Kidney epithelial cell (primary cell): ENCODE data around the gene HDAC7. TPM values are rescaled to one million over a fixed set of nuclear protein-coding genes. Genes with fewer than 3 reads are reported as not detected.

Experiments used
- DNase-seq: peaks from one replicate; pipeline ENCODE4 v3.0.0-alpha.2; 2010; ENCODE audit warnings: low read depth
- H3K27me3 ChIP-seq: 2 replicates; pipeline ENCODE4 v1.6.0; 2011; ENCODE audit warnings: low read length; ENCODE audit not compliant: control insufficient read depth, insufficient read depth
- H3K36me3 ChIP-seq: 2 replicates; pipeline ENCODE4 v1.5.1; 2011; ENCODE audit warnings: low read length; ENCODE audit not compliant: control insufficient read depth, insufficient read depth
- H3K4me3 ChIP-seq: 2 replicates; pipeline ENCODE4 v1.5.1; 2011; ENCODE audit warnings: low read depth, mild to moderate bottlenecking, control low read depth, low read length
- total RNA-seq: library from RNA; depleted of rRNA; stranded (reverse); fragments of >200 nt; gene quantifications from 2 replicates; pipeline ENCODE4 v1.2.3, GENCODE V29; 2015
- TF ChIP-seq, protein P1 (sequence below): IDR thresholded peaks from 2 replicates; pipeline ENCODE4 v1.5.1; 2011; ENCODE audit warnings: mild to moderate bottlenecking, moderate library complexity, low read length, control low read depth, inconsistent platforms; ENCODE audit not compliant: insufficient read depth, poor library complexity, severe bottlenecking

The HDAC7 gene
- total RNA-seq, 1 donor from 2014 or later: 52.1 TPM

DNA sequence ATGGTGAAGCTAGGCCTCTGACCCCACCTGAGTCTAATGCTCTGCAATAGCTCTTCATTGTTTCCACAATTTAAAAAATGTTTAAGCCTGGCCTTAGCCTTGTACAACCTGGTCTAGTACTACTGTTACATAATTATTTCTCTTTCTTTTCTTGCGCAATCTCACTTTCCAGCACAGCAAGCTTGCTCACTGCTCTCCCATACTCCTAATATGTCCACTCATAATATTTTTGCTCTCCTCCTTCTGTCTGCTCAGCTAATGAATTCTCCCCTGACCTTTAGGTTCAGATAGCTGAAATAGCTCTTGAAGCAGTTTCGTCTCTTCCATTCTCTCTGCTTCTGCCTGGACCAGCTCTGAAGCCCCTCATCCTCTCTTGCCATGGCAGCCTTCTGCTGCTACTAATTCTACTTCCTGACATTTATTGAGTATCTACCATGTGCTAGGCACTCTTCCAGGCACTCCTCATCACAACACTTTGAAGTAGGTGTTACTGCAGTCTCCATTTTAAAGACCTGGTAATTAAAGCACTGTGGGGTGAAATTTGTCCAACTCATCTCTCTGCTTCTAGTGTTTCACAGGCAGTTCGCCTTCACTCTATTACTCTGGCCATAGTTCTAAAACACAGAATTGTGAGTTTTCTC is 49.5 kb downstream of the HDAC7 start:
- TF ChIP-seq, protein P1, sequence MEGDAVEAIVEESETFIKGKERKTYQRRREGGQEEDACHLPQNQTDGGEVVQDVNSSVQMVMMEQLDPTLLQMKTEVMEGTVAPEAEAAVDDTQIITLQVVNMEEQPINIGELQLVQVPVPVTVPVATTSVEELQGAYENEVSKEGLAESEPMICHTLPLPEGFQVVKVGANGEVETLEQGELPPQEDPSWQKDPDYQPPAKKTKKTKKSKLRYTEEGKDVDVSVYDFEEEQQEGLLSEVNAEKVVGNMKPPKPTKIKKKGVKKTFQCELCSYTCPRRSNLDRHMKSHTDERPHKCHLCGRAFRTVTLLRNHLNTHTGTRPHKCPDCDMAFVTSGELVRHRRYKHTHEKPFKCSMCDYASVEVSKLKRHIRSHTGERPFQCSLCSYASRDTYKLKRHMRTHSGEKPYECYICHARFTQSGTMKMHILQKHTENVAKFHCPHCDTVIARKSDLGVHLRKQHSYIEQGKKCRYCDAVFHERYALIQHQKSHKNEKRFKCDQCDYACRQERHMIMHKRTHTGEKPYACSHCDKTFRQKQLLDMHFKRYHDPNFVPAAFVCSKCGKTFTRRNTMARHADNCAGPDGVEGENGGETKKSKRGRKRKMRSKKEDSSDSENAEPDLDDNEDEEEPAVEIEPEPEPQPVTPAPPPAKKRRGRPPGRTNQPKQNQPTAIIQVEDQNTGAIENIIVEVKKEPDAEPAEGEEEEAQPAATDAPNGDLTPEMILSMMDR: no peak
- Histone ChIP-seq H3K27me3 (no peaks in the 10 kb centered on the region), H3K4me3 (no peak overlapping the region), H3K36me3 (no peaks in the 10 kb centered on the region)
- DNase-seq: no peak

DNA sequence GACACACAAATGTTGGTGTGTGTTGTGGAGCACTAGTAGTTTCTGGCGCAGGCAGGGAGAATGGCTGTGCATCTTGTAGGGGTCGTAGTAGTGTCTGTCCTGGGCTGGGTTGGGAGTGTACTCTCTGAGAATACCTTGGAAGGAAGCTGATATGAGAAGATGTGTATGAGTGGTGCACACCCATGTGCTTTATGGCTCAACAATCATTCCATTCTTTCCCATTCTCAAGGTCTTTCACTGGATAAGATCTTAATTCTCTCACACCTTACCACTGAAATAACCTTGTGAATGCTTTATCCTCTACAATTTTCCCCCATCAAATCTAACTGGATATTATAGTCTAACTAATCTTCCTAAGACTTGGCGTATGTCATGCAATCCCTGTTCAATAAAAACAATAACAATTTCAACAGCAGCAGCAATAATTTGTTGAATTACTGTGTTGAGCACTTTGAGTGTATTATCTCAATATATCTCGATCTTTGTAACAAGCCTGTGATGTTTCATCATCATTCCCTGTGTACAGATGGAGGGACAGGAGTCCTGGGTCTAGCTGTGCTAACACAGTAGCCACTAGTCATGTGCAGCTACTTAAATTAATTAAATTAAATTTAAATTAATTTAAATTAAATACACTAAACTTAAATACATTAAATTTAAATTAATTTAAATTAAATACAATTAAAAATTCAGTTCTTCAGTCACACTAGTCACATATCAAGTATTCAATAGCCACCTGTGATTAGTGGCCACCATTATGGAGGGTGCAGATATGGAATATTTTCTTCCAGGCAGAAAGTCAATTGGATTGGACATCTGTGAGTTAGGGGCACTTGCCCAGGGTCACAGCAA is 50.2 kb downstream of the HDAC7 start:
- no peak for DNase-seq
- H3K4me3 ChIP-seq: no peak overlapping the region
- TF ChIP-seq, protein P1: no peak
- no peaks in the 10 kb centered on the region for H3K36me3 ChIP-seq
- H3K27me3 ChIP-seq: no peaks in the 10 kb centered on the region

DNA sequence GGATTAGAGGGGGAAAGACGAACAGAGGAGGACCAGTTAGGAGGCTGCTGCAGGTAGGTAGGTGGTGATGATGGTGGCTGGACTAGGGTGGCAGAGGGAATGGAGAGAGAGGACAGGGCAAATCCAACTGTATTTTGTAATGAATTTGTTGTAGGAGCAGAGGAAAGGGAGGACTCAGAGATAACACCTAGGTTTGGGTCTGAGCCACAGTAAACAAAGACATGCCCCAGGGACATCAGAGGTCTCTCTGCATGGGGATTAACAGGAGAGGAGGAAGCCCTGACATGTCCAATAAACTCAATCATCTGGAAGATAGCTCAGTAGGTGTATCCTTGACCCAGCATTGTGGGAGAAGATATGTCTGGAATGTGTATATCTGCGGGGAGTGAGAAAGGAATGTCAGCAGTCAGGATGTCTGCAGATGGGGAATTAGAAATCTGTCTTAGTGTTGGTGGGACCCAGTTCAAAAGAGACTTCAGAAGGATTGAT is 51.3 kb downstream of the HDAC7 start:
- no peak for DNase-seq
- Histone ChIP-seq H3K27me3 (no peaks in the 10 kb centered on the region), H3K4me3 (no peak overlapping the region), H3K36me3 (no peaks in the 10 kb centered on the region)
- TF ChIP-seq, protein P1: no peak

- TF ChIP-seq, protein P1: peak; percentile 56
- Histone ChIP-seq H3K27me3 (no peaks in the 10 kb centered on the region), H3K4me3 (no peak overlapping the region), H3K36me3 (no peaks in the 10 kb centered on the region)
- no peak for DNase-seq
Measured at GRCh38 chr12:47767216-47767724, 52.4 kb downstream of the HDAC7 start.

GRCh38 chr12:47766502-47767215 is 53.0 kb downstream of the HDAC7 start:
- TF ChIP-seq, protein P1: no peak
- DNase-seq: no peak
- H3K36me3 ChIP-seq: no peaks in the 10 kb centered on the region
- H3K4me3 ChIP-seq: no peak overlapping the region
- no peaks in the 10 kb centered on the region for H3K27me3 ChIP-seq
